RWPE2 (cell line): ENCODE data around the gene CCR4.
A peak's percentile ranks its signal among the peaks of the same experiment; 100 is the strongest.
"Not testable (repeated sequence)": the region's sequence is repeated elsewhere in the genome, so short reads cannot be mapped to it uniquely, and the experiment has no call there.

Experiments
- ATAC-seq: fragments of 200-7000 bp; cut with Tn5 transposase; 3 replicates; pipeline ENCODE4 v1.9.1; 2021; ENCODE audit warnings: low read depth
- DNase-seq: peaks from one replicate; pipeline ENCODE4 v3.0.0-alpha.2; 2020; ENCODE audit warnings: low spot score
- H3K27ac ChIP-seq: fragments of 450-650 bp; 2 replicates; pipeline ENCODE4 v1.5.1; 2017; ENCODE audit warnings: mild to moderate bottlenecking; ENCODE audit not compliant: poor library complexity, severe bottlenecking
- H3K27me3 ChIP-seq: fragments of 250-450 bp; sonication (Bioruptor Pico); 2 replicates; pipeline ENCODE4 v1.5.1; 2021; ENCODE audit warnings: mild to moderate bottlenecking, moderate library complexity; ENCODE audit not compliant: insufficient read depth, poor library complexity, severe bottlenecking
- H3K36me3 ChIP-seq: fragments of 250-450 bp; sonication (Bioruptor Pico); 2 replicates; pipeline ENCODE4 v1.5.1; 2020; ENCODE audit warnings: low read depth, mild to moderate bottlenecking, moderate library complexity
- H3K4me1 ChIP-seq: fragments of 250-450 bp; sonication (Bioruptor Pico); 2 replicates; pipeline ENCODE4 v1.5.1; 2021; ENCODE audit warnings: mild to moderate bottlenecking, moderate library complexity; ENCODE audit not compliant: insufficient read depth, poor library complexity, severe bottlenecking
- H3K4me3 ChIP-seq: fragments of 250-450 bp; sonication (Bioruptor Pico); 2 replicates; pipeline ENCODE4 v1.5.1; 2021; ENCODE audit warnings: mild to moderate bottlenecking, moderate library complexity; ENCODE audit not compliant: severe bottlenecking
- H3K9me3 ChIP-seq: fragments of 250-450 bp; sonication (Bioruptor Pico); 2 replicates; pipeline ENCODE4 v1.5.1; 2021; ENCODE audit warnings: mild to moderate bottlenecking, moderate library complexity; ENCODE audit not compliant: severe bottlenecking
- TF ChIP-seq, protein P1 (sequence below): fragments of 450-650 bp; IDR thresholded peaks from one replicate; pipeline ENCODE4 v1.5.1; 2017; ENCODE audit warnings: mild to moderate bottlenecking, moderate library complexity; ENCODE audit not compliant: poor library complexity, severe bottlenecking

CCR4 gene

DNA sequence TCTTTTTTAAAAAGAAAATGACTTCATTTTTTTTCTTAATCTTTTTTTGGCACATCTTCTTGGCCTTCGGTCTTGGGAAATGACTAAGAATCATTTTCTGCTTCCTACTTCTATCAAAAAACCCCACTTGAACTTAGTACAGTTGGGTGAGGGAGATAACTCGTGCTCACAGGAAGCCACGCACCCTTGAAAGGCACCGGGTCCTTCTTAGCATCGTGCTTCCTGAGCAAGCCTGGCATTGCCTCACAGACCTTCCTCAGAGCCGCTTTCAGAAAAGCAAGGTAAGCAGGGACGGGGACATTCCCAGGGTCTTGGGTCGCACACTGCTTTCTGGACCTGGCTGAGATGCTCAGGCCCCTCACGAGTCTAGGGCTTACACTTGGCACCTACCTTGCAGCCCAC lies at the start of gene CCR4:
CCR4 (plus strand) TSS at position 235 of the 402 bp plus-strand sequence. CDS start 1,779 bp downstream, outside the sequence.
- TF ChIP-seq, protein P1, sequence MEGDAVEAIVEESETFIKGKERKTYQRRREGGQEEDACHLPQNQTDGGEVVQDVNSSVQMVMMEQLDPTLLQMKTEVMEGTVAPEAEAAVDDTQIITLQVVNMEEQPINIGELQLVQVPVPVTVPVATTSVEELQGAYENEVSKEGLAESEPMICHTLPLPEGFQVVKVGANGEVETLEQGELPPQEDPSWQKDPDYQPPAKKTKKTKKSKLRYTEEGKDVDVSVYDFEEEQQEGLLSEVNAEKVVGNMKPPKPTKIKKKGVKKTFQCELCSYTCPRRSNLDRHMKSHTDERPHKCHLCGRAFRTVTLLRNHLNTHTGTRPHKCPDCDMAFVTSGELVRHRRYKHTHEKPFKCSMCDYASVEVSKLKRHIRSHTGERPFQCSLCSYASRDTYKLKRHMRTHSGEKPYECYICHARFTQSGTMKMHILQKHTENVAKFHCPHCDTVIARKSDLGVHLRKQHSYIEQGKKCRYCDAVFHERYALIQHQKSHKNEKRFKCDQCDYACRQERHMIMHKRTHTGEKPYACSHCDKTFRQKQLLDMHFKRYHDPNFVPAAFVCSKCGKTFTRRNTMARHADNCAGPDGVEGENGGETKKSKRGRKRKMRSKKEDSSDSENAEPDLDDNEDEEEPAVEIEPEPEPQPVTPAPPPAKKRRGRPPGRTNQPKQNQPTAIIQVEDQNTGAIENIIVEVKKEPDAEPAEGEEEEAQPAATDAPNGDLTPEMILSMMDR: no peak
- DNase-seq (no peak), ATAC-seq (no peak)
- Histone ChIP-seq H3K27me3 (no peaks in the 10 kb centered on the region), H3K4me3 (no peak within 1 kb of the TSS), H3K27ac (no peak within 1 kb of the TSS), H3K36me3 (no peaks in the 10 kb centered on the region), H3K9me3 (no peaks in the 10 kb centered on the region), H3K4me1 (no peaks in the 10 kb centered on the region)

DNA sequence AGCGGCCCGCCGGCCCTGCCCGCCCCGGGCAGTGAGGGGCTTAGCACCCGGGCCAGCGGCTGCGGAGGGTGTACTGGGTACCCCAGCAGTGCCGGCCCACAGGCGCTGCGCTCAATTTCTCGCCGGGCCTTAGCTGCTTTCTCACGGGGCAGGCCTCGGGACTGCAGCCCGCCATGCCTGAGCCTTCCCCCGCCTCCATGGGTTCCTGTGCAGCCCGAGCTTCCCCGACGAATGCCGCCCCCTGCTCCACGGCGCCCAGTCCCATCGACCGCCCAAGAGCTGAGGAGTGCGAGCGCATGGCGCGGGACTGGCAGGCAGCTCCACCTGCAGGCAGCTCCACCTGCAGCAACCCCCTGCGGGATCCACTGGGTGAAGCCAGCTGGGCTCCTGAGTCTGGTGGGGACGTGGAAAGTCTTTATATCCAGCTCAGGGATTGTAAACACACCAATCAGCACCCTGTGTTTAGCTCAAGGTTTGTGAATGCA lies 48.5 kb upstream of the CCR4 start:
- H3K27ac ChIP-seq, H3K9me3 ChIP-seq, H3K36me3 ChIP-seq, H3K4me1 ChIP-seq, H3K27me3 ChIP-seq: not testable (repeated sequence)
- DNase-seq (peak; percentile 70), ATAC-seq (peak; percentile 86)
- H3K4me3 ChIP-seq: peak overlapping the region; percentile 16
- TF ChIP-seq, protein P1: peak; percentile 31

DNA sequence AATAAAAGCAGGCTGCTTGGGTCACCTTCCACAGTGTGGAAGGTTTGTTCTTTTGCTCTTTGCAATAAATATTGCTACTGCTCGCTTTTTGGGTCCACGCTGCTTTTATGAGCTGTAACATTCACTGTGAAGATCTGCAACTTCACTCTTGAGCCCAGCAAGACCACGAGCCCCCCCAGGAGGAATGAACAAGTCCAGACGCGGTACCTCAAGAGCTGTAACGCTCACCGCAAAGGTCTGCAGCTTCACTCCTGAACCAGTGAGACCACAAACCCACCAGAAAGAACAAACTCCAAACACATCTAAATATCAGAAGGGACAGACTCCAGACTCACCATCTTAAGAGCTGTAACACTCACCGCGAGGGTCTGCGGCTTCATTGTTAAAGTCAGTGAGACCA lies 47.5 kb upstream of the CCR4 start:
- Histone ChIP-seq H3K36me3 (no peaks in the 10 kb centered on the region), H3K27me3 (no peaks in the 10 kb centered on the region), H3K9me3 (no peaks in the 10 kb centered on the region), H3K4me1 (no peaks in the 10 kb centered on the region), H3K4me3 (no peak overlapping the region), H3K27ac (no peak overlapping the region)
- DNase-seq (no peak), ATAC-seq (no peak)
- TF ChIP-seq, protein P1: no peak

DNA sequence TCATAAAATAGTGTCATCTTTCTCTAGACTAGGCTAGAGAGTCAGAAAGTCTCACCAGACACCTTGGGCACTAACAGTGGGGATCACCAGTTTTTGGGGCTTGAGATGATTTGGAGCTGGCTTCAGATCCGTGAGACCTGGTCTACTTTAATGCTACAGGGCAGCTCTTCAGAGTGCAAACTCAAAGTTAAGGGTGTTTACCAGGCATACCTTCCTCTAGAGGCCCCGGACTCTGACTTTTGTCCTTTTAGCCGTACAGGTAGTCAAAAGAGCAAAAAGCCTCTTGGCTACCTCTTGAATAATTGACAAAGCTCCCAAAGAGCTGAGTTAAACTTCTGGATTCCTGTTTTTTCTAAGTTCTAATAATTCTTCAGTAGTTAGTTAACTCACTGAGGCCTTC lies 41.4 kb upstream of the CCR4 start:
- no peaks in the 10 kb centered on the region for H3K36me3 ChIP-seq
- TF ChIP-seq, protein P1: no peak
- H3K27me3 ChIP-seq: no peaks in the 10 kb centered on the region
- no peak for DNase-seq
- H3K4me1 ChIP-seq: peaks cover 12% of the 10 kb centered on the region
- no peak overlapping the region for H3K27ac ChIP-seq
- H3K9me3 ChIP-seq: no peaks in the 10 kb centered on the region
- no peak for ATAC-seq
- H3K4me3 ChIP-seq: no peak overlapping the region

DNA sequence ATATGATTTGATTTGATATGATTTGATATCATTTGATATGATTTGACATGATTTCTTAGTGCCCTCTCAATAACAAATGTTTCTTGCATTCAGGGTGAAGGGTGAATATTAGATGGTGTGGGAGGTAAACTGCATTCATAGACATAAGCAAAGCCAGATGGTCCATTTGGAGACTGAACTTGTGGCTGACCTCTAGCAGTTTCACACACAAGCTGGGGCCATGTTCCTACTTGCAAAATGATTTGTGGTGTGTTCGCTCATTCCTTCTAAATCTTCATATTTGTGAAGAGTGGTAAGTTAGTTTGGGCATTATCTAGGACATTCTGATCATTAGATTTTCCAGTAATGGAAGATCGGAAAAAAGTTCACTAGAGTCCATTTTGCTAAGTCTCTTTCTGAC lies 40.5 kb upstream of the CCR4 start:
- Histone ChIP-seq H3K27ac (no peak overlapping the region), H3K4me3 (no peak overlapping the region), H3K9me3 (no peaks in the 10 kb centered on the region), H3K4me1 (peaks cover 12% of the 10 kb centered on the region), H3K36me3 (no peaks in the 10 kb centered on the region), H3K27me3 (no peaks in the 10 kb centered on the region)
- ATAC-seq (no peak), DNase-seq (no peak)
- TF ChIP-seq, protein P1: no peak
